H54 (cell line): ENCODE measurements around the gene LGALS3BP.

Experiments used
- DNase-seq: peaks from one replicate; pipeline ENCODE4 v3.0.0; 2011; ENCODE audit warnings: low spot score, mixed read lengths; ENCODE audit not compliant: insufficient read length
- FAIRE-seq: peaks from 3 replicates; lab custom pipeline; 2011; peaks lifted over from hg19 to GRCh38; lab: Jason Lieb, UNC
- POLR2A ChIP-seq: IDR thresholded peaks from 2 replicates; pipeline ENCODE4 v1.6.1; 2011; ENCODE audit warnings: low read depth, mild to moderate bottlenecking, low read length

The LGALS3BP gene

DNA sequence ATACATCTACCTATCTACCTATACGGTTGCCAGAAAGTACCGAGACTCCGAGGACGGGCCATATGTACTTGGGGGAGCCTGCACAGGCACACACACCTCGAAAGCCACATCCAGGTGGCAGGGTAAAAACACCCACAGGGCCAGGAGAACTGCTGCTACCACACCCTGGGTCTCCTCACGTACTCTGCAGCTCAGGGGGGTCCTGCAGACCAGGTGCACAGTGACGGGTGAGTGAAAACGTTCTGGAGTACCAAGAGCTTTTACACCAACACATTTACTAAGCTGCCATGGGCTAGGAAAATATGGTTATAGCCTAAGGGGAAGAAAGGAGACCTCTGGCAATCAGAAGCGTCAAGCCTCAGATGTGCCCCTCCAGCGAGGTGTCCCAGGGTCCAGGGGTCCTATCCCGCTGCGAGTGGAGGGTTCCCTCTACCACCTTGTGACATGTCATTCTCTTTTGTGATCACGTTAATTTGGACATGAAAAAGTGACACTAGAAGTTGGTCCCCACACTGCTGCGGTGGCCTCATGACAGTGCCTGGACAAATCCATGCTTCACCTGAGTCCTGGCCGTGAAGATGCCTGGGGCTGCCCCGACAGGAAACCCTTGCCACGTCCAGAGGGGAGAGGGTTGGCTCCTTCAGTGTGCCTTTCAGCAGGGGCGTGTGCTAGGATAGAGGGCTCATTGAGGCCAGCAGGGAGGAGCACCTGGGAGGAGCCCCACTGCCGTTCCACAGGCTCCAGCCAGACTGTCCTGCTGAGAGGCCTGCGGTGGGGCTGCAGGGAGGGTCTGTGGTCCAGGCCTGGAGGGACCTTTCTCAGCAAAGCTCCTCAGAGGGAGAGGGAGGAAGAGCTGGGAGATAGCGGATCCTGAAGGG lies 28.0 kb upstream of the LGALS3BP start:
- no peak for TF ChIP-seq POLR2A
- FAIRE-seq (no peak), DNase-seq (no peak)

DNA sequence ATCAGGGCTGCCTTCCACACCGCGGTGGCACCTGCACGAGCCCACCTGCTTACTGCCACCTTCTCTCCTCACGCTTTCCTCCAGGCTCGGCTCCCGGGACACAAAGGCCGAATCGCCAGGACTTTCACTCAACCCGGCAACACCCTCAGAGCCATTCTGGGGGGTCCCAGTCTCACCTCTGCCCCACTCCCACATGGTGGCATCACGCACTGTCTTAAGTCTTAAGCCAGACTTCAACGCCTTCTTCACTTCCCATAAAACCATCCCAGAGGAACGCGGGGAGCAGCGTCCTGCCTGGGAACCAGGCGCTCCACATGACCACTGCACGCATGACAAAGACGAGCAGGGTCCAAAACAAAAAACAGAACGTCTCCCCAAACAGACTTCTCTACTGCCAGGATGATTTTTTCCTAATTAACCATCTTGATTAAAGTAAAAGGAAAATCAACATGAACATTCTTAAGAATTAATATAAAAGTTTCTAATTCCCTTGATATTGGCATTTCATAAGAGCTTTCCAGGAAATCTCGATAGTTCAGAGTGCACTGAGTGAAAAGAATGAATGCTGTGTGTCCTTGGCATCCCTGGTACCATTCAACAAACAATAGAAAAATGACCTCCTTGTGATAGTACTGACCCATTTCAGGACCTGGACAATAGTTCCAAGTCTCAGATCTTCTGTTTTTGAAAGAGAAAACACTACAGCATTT lies 27.2 kb upstream of the LGALS3BP start:
- DNase-seq, result no peak
- no peak for FAIRE-seq
- no peak for TF ChIP-seq POLR2A

DNA sequence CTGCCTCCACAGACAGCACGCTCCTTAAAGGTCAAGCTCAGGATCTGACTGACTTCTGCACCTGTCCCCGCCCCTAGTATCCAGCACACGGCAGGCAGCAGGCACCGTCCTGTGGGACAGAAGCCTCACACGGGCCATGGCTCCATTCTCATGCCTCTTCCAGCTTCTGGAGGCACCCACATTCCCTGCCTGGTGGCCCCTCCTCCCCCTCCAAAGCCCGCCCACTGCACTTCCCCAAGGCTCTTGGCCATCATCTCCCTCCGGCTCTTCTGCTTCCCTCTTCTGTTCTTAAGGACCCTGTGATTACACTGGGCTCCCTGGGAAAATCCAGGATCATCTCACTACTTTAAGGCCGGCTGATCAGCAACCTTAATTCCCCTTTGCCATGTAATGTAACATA lies 26.3 kb upstream of the LGALS3BP start:
- FAIRE-seq (no peak), DNase-seq (no peak)
- no peak for TF ChIP-seq POLR2A

DNA sequence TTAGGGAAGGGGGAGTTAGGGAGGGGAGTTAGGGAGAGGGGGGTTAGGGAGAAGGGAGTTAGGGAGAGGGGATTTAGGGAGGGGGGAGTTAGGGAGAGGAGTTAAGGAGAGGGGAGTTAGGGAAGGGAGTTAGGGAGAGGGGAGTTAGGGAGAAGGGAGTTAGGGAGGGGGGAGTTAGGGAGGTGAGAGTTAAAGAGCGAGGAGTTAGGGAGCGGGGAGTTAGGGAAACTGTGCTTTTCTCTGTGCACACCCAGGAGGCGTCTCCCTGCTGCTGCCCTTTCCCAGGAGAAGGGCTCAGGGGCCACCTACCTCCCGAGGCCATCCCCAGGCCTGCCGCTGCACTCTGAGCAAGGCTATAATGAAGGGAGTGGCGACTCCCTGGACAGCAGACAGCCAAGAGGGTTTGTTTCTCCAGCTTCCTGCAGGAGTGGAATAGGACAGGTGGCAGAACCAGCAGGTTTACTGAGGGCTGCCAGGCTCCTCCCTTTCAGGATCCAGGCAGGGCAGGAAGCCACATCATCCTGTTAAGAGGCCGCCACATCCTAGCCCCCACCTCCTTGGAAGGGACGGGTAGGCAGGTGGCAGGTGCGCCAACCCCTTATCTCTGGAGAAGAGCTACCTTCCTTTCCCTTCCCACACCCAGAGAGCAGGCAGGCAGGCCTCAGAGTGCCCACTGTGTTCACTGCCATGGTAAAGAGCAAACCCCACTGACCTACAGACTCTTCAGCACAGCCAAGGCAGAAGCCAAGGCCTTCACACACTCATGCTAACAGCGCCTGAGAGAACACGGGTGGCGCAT lies 25.5 kb upstream of the LGALS3BP start:
- DNase-seq (no peak), FAIRE-seq (no peak)
- no peak for TF ChIP-seq POLR2A

DNA sequence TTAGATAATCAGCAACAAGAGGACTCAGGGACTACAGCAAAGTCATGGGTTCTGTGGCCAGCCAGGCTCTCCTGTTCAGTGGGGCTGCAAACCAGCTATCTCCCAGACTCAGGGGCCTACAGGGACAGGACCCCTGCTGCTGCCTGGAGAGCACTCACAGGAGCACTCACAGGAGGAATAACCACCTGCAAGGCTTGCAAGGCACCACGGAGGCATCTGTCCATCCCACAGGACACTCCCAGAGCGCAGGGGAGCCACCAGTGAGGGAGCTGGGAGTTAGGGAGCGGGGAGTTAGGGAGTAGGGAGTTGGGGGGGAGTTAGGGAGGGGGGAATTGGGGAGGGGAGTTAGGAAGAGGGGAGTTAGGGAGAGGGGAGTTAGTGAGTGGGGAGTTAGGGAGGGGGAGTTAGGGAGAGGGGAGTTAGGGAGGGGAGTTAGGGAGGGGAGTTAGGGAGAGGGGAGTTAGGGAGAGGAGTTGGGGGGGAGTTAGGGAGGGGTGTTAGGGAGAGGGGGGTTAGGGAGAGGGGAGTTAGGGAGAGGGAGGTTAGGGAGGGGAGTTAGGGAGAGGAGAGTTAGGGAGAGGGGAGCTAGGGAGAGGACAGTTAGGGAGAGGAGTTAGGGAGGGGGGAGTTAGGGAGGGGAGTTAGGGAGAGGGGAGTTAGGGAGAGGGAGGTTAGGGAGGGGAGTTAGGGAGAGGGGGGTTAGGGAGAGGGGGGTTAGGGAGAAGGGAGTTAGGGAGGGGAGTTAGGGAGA lies 24.1 kb upstream of the LGALS3BP start:
- no peak for FAIRE-seq
- DNase-seq, result no peak
- TF ChIP-seq POLR2A, result no peak

DNA sequence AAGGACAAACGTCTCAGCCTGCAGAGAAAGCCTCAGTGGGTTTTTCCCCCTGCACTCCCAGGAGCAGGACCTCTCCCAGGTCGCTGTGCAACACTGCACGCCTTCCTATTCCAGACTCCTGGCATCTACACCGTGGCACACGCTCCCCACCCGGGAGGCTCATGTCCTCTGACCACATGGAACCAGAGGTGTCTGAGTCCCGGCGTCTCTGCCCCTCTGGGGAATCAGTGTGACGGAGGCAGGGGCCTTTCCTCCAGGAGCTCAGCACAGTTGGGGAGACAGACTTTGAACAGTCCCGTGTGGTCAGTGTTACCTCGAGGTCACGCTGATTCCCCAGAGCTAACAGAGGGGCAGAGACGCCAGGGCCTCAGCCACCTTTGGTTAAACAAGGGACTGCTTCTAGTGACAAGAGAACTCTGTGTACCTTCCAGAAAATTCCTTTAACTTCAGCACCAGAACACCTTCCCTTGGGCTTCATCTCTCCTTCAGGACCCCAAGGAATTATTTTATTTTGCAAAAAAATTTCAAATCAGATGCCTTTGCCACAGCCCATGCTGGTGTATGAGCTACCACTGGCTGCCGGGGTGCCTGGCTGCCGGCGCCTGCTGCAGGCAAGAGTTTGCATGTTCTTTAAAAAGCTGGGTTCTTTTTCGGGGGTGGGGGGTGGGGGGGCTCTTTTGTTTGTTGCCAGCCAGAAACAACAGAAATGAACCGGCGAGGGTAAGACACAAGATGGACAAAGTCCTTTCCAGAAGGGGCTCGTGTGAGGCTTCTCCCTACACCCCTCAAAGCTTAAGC lies 23.3 kb upstream of the LGALS3BP start:
- DNase-seq (no peak), FAIRE-seq (no peak)
- TF ChIP-seq POLR2A, result no peak

DNA sequence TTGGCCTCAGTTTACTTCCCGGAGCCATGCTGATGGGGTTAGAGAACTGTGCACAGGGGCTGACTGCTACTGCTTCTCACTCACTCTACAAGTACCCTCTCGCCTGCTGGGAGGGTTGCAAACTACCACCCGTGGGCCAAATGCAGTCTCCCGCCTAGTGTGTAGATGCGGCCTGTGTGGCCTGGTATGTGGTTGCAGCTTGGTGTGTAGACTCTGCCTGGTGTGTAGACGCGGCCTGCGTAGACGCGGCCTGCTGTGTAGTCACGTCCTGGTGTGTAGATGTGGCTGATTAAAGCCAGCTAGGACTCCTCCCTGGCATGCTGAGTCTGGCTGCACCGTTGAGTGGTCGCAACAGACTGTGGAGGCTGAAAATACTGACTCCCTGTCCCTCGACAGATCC lies 22.6 kb upstream of the LGALS3BP start:
- DNase-seq (no peak), FAIRE-seq (no peak)
- no peak for TF ChIP-seq POLR2A

DNA sequence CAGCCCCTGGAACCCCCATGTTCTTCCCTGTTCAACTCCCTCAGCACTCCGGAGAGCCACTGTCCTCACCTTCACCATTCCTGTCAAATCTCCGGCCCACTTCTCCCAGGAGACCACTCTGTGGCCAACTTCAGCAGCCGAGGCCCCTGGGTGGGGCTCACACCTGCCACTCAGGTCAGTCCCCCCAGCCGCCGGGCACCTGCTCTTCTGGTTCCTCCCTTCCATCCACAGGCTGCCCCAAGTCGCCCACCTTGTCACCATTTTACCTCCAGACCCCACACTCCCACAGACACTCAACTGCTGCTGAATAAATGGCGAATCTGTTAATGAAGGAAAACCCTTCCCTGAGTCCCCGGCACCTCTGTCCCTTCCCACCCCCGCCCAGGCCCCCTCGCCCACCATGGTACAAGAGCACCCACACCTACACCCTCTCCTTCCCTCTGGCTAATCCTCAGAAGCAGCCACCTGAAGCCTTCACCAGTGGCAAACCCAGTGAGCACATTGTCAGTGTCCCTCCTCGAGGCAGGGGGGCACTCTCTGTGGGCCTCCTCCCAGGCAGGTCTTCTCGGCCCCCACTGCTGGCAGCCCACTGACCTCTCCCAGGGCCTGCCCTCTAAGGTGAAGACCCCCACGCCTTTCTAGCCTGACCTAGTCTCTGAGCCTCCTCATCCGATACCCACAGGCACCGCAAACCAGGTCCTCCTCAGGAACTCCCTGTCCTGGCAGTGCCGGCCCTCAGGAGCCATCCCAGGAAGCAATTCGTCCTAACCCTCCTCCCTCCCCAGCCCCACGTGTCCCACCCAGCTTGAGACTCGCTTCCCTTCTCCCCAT lies 21.7 kb upstream of the LGALS3BP start:
- no peak for TF ChIP-seq POLR2A
- FAIRE-seq (no peak), DNase-seq (no peak)

DNA sequence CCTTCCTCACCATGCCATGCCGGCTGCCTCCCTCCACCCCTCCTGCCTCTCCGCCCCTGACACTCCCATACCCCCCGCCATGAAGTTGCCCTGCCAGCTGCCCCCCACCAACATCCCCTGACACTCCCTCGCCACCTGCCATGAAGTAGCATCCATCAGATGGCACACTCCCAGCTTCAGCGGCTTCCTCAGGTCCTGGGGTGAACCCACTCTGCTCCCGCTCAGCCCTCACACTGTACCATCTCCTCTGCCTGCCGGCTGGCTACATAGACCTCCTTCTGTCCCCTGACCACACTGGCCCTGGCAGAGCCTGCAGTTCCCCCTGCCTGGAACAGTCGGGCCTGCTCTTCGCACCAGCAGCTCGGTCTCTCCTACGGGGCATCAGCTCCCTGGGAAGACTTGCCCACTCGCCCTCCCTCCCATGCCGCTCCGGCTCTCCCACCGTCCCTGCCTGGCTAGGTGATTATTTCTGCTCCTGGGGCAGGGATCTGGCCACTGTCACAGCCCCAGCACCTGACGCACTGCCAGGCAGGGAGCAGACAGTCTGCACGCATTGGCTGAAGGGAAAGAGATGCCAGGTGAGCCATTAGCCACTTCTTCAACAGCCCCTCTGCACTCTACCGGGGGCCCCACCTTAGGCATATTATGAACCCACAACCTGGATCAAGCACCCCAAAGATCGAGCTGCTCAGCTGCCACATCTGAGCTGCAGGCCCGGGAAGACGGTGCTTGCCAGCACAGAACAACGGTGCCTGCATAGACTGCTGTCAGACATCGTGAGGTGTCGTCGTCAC lies 20.9 kb upstream of the LGALS3BP start:
- DNase-seq (no peak), FAIRE-seq (no peak)
- no peak for TF ChIP-seq POLR2A

DNA sequence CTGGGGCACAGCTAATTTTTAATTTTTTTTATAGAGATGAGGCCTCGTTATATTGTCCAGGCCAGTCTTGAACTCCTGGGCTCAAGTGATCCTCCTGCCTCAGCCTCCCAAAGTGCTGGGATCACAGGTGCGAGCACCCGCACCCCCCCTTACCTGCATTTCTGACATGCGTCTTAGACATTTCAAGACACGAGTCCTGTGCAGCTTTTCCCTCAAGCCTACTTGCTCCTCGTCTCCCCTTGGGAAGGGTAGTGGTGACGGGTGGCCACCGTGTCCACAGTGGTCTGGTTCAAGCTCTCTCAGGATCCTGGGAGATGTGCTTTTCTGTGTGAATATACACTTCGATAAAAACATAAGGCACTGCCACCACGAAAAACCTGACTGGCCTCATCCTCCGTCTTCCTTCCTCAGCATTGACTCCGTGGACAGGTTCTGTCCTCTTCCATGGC lies 20.2 kb upstream of the LGALS3BP start:
- no peak for DNase-seq
- FAIRE-seq, result no peak
- TF ChIP-seq POLR2A, result no peak

DNA sequence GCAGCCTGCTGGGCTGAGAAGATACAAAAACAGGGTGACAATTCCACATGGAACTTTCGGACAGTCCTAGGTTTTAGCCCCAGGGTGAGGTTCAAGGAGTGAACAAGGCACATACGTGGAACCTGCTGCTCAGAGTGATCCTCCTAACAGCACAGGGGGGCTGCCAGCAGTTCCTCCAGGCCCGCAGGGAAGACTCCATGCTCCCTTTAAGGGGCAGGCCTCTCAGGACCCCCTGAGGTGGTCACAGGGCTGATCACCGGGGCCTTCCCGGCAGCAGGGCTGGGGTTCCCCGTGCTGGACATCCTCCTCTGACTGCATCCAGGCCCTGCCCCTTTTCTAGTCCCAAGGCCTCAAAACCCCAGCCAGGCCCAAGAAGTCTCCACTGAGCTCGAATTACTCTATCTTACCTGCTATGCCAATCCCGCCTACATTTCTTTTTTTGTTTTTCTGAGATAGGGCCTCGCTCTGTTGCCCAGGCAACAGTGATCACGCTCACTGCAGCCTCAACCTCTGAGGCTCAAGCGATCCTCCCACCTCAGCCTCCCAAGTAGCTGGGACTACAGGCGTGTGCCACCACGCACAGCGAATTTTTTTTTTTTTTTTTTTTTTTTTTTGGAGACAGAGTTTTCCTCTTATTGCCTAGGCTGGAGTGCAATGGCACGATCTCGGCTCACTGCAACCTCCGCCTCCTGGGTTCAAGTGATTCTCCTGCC lies 19.5 kb upstream of the LGALS3BP start:
- no peak for FAIRE-seq
- no peak for TF ChIP-seq POLR2A
- DNase-seq, result no peak
